HepG2 (cell line): ENCODE results near the gene RTBDN. TPM values are rescaled to one million over a fixed set of nuclear protein-coding genes. Genes with fewer than 3 reads are reported as not detected.

Source experiments
- CERS6 ChIP-seq: sonication (generic); formaldehyde crosslinking; IDR thresholded peaks from 2 replicates; pipeline ENCODE4 v1.5.0; 2020; ENCODE audit warnings: missing genetic modification reagents
- ELF4 ChIP-seq: sonication (generic); formaldehyde crosslinking; IDR thresholded peaks from 2 replicates; pipeline ENCODE4 v1.5.0; 2020; ENCODE audit warnings: missing genetic modification reagents, mild to moderate bottlenecking, moderate library complexity, borderline replicate concordance
- GABPB1 ChIP-seq: IDR thresholded peaks from 2 replicates; pipeline ENCODE4 v1.6.1; 2016; ENCODE audit warnings: mild to moderate bottlenecking, missing genetic modification reagents, moderate library complexity, missing compliant biosample characterization
- GPN1 ChIP-seq: sonication (generic); formaldehyde crosslinking; IDR thresholded peaks from 2 replicates; pipeline ENCODE4 v1.5.1; 2020; ENCODE audit warnings: missing genetic modification reagents, borderline replicate concordance
- IRF2 ChIP-seq: IDR thresholded peaks from 2 replicates; pipeline ENCODE4 v1.6.1; 2018; ENCODE audit warnings: missing genetic modification reagents, missing compliant biosample characterization
- KAT7 ChIP-seq: IDR thresholded peaks from 2 replicates; pipeline ENCODE4 v1.6.1; 2018; ENCODE audit warnings: borderline replicate concordance, missing compliant biosample characterization
- NFE2 ChIP-seq: sonication (generic); formaldehyde crosslinking; IDR thresholded peaks from 2 replicates; pipeline ENCODE4 v1.4.0; 2020; ENCODE audit warnings: missing genetic modification reagents
- SAP130 ChIP-seq: IDR thresholded peaks from 2 replicates; pipeline ENCODE4 v1.6.1; 2016; ENCODE audit warnings: low read depth
- ZNF317 ChIP-seq: sonication (generic); formaldehyde crosslinking; IDR thresholded peaks from 2 replicates; pipeline ENCODE4 v1.5.0; 2020; ENCODE audit warnings: mild to moderate bottlenecking, missing genetic modification reagents
- ZNF414 ChIP-seq: sonication (generic); formaldehyde crosslinking; IDR thresholded peaks from 2 replicates; pipeline ENCODE4 v1.5.0; 2020; ENCODE audit warnings: missing genetic modification reagents
- ZNF574 ChIP-seq: sonication (generic); formaldehyde crosslinking; IDR thresholded peaks from 2 replicates; pipeline ENCODE4 v1.4.0; 2020; ENCODE audit warnings: missing genetic modification reagents
- ZSCAN31 ChIP-seq: sonication (generic); formaldehyde crosslinking; IDR thresholded peaks from 2 replicates; pipeline ENCODE4 v1.5.0; 2020; ENCODE audit warnings: low read depth, mild to moderate bottlenecking, missing genetic modification reagents
- polyA plus RNA-seq, 8 experiments: library from polyadenylated mRNA; depleted of rRNA in 3 of 8; stranded (reverse) in 7 of 8; unstranded in 1 of 8; fragments of >200 nt; fragmentation: Illumina TruSeq in 4 of 8; extraction: Trizol in 4 of 8; gene quantifications; 2 replicates each; pipeline versions ENCODE4 v1.2.1 to v1.2.3, GENCODE V29; 2011 to 2016; ENCODE audit warnings: low read depth in 4 of 8, missing spikeins in 1 of 8, mixed read lengths in 1 of 8; ENCODE audit not compliant: insufficient read depth in 1 of 8
- total RNA-seq, 5 experiments: library from RNA; depleted of rRNA; stranded (reverse); fragments of >200 nt; fragmentation: Illumina TruSeq; extraction: Trizol; gene quantifications; 2 replicates each; pipeline ENCODE4 v1.2.3, GENCODE V29; 2016; ENCODE audit warnings: low read depth in 1 of 5
- TF ChIP-seq, protein P1 (sequence below): sonication (generic); formaldehyde crosslinking; IDR thresholded peaks from 2 replicates; pipeline ENCODE4 v1.8.1; 2023; ENCODE audit warnings: mild to moderate bottlenecking, missing genetic modification reagents, borderline replicate concordance
- TF ChIP-seq, protein P2 (sequence below): IDR thresholded peaks from 2 replicates; pipeline ENCODE4 v1.6.1; 2012; ENCODE audit warnings: low read length, improper control_type of control experiment
- TF ChIP-seq, protein P3 (sequence below): sonication (generic); formaldehyde crosslinking; IDR thresholded peaks from 2 replicates; pipeline ENCODE4 v1.5.1; 2020; ENCODE audit warnings: missing genetic modification reagents, mild to moderate bottlenecking, borderline replicate concordance

RTBDN gene
- total and polyA plus RNA-seq, 2 of the 13 experiments (the other 11 are each of a cell fraction or from before 2014, with no cell fraction given), result 0.27 to 0.48 TPM

- TF ChIP-seq ZNF414 (CRISPR knock-in tag), result no peak
- TF ChIP-seq GPN1 (CRISPR knock-in tag), result no peak; the same call in 1 of the 2 replicates
- TF ChIP-seq, protein P1, sequence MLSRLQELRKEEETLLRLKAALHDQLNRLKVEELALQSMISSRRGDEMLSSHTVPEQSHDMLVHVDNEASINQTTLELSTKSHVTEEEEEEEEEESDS (CRISPR knock-in tag), result no peak
- no peak for TF ChIP-seq ELF4 (CRISPR knock-in tag)
- TF ChIP-seq ZSCAN31 (CRISPR knock-in tag), result 0 out of 2 replicates have a peak, but pooled peaks have one; percentile 49
- TF ChIP-seq, protein P2, sequence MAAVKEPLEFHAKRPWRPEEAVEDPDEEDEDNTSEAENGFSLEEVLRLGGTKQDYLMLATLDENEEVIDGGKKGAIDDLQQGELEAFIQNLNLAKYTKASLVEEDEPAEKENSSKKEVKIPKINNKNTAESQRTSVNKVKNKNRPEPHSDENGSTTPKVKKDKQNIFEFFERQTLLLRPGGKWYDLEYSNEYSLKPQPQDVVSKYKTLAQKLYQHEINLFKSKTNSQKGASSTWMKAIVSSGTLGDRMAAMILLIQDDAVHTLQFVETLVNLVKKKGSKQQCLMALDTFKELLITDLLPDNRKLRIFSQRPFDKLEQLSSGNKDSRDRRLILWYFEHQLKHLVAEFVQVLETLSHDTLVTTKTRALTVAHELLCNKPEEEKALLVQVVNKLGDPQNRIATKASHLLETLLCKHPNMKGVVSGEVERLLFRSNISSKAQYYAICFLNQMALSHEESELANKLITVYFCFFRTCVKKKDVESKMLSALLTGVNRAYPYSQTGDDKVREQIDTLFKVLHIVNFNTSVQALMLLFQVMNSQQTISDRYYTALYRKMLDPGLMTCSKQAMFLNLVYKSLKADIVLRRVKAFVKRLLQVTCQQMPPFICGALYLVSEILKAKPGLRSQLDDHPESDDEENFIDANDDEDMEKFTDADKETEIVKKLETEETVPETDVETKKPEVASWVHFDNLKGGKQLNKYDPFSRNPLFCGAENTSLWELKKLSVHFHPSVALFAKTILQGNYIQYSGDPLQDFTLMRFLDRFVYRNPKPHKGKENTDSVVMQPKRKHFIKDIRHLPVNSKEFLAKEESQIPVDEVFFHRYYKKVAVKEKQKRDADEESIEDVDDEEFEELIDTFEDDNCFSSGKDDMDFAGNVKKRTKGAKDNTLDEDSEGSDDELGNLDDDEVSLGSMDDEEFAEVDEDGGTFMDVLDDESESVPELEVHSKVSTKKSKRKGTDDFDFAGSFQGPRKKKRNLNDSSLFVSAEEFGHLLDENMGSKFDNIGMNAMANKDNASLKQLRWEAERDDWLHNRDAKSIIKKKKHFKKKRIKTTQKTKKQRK, result no peak
- TF ChIP-seq, protein P3, sequence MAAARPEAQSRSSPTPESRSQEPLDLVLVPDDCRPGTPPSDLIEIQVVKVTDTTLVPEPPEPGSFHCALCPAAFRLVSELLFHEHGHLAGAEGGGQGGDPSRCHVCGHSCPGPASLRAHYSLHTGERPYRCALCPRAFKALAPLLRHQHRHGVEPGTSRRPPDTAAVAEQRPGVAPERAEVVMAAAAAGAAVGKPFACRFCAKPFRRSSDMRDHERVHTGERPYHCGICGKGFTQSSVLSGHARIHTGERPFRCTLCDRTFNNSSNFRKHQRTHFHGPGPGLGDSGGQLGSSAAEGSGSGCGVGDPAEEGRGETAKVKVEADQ (CRISPR knock-in tag), result no peak
- TF ChIP-seq ZNF574, result peak; percentile 81
- peak; percentile 61; the same call in 1 of the 2 replicates for TF ChIP-seq ZNF317 (CRISPR knock-in tag)
- TF ChIP-seq KAT7 (CRISPR knock-in tag), result no peak
- peak; percentile 91 for TF ChIP-seq SAP130 (CRISPR knock-in tag)
- no peak for TF ChIP-seq IRF2 (CRISPR knock-in tag)
- peak; percentile 93 for TF ChIP-seq GABPB1 (CRISPR knock-in tag)
- no peak; the same call in 1 of the 2 replicates for TF ChIP-seq CERS6 (CRISPR knock-in tag)
- TF ChIP-seq NFE2 (CRISPR knock-in tag), result no peak
These were observed 42.1 kb downstream of the RTBDN start (continued) for GRCh38 chr19:12792051-12792852.
